Endothelial cell of umbilical vein (primary cell): Measurements from ENCODE around the gene OTUB1.

Experiments used
- EZH2 ChIP-seq: IDR thresholded peaks from 2 replicates; pipeline ENCODE4 v1.6.1; 2012; ENCODE audit warnings: borderline replicate concordance, low read depth, mild to moderate bottlenecking, moderate library complexity, low read length, inconsistent platforms; ENCODE audit not compliant: severe bottlenecking
- FOS ChIP-seq: IDR thresholded peaks from 2 replicates; pipeline ENCODE4 v1.6.1; 2011; ENCODE audit warnings: mild to moderate bottlenecking, low read length, moderate library complexity, borderline replicate concordance; ENCODE audit not compliant: insufficient read depth
- GATA2 ChIP-seq: IDR thresholded peaks from 2 replicates; pipeline ENCODE4 v1.7.0; 2011; ENCODE audit warnings: low read depth, mild to moderate bottlenecking, moderate library complexity, mixed read lengths, low read length; ENCODE audit not compliant: insufficient read length, insufficient read depth
- JUN ChIP-seq: IDR thresholded peaks from 2 replicates; pipeline ENCODE4 v1.6.1; 2011; ENCODE audit warnings: borderline replicate concordance, low read depth; ENCODE audit not compliant: insufficient read length, insufficient read depth
- MAX ChIP-seq: IDR thresholded peaks from 2 replicates; pipeline ENCODE4 v1.6.1; 2011; ENCODE audit not compliant: insufficient read depth, insufficient read length
- MYC ChIP-seq: IDR thresholded peaks from one replicate; pipeline ENCODE4 v1.6.1; 2011; ENCODE audit warnings: mild to moderate bottlenecking, low read depth, low read length
- POLR2A ChIP-seq: IDR thresholded peaks from 2 replicates; pipeline ENCODE4 v1.6.1; 2012; ENCODE audit warnings: low read depth, mild to moderate bottlenecking, control low read depth, low read length
- POLR2AphosphoS5 ChIP-seq: IDR thresholded peaks from 2 replicates; pipeline ENCODE4 v1.6.1; 2012; ENCODE audit warnings: low read depth, mild to moderate bottlenecking, control low read depth, low read length, moderate library complexity; ENCODE audit not compliant: insufficient read depth
- TF ChIP-seq, protein P1 (sequence below), 2 donors: IDR thresholded peaks; 1 replicate in 1 of 2; 2 replicates in 1 of 2; pipeline ENCODE4 v1.5.1; 2011; ENCODE audit warnings: low read length in 2 of 2, mild to moderate bottlenecking in 2 of 2, moderate library complexity in 2 of 2, control low read depth in 1 of 2, inconsistent platforms in 1 of 2, low read depth in 1 of 2; ENCODE audit not compliant: insufficient read depth in 1 of 2; ENCODE audit errors: extremely low read depth in 1 of 2

- TF ChIP-seq FOS, result no peak
- no peak for TF ChIP-seq JUN
- TF ChIP-seq, protein P1, sequence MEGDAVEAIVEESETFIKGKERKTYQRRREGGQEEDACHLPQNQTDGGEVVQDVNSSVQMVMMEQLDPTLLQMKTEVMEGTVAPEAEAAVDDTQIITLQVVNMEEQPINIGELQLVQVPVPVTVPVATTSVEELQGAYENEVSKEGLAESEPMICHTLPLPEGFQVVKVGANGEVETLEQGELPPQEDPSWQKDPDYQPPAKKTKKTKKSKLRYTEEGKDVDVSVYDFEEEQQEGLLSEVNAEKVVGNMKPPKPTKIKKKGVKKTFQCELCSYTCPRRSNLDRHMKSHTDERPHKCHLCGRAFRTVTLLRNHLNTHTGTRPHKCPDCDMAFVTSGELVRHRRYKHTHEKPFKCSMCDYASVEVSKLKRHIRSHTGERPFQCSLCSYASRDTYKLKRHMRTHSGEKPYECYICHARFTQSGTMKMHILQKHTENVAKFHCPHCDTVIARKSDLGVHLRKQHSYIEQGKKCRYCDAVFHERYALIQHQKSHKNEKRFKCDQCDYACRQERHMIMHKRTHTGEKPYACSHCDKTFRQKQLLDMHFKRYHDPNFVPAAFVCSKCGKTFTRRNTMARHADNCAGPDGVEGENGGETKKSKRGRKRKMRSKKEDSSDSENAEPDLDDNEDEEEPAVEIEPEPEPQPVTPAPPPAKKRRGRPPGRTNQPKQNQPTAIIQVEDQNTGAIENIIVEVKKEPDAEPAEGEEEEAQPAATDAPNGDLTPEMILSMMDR (IDR thresholded peaks at IDR 0.05; ENCODE audit: extremely low read depth in 1 of 2, insufficient read depth in 1 of 2, low read depth in 1 of 2, low read length in 2 of 2), result no peak
- no peak for TF ChIP-seq POLR2A
- no peak for TF ChIP-seq GATA2
- TF ChIP-seq MYC, result no peak
- TF ChIP-seq POLR2AphosphoS5, result no peak
- TF ChIP-seq EZH2, result no peak
- no peak for TF ChIP-seq MAX
These were observed 43.4 kb upstream of the OTUB1 start for GRCh38 chr11:63942803-63943202.
